GM19238 (cell line): ENCODE data around the gene SHISAL2A.

Experiments used
- DNase-seq: peaks from one replicate; pipeline ENCODE4 v3.0.0; 2011; ENCODE audit warnings: low spot score; ENCODE audit not compliant: insufficient read length

Gene SHISAL2A

DNA sequence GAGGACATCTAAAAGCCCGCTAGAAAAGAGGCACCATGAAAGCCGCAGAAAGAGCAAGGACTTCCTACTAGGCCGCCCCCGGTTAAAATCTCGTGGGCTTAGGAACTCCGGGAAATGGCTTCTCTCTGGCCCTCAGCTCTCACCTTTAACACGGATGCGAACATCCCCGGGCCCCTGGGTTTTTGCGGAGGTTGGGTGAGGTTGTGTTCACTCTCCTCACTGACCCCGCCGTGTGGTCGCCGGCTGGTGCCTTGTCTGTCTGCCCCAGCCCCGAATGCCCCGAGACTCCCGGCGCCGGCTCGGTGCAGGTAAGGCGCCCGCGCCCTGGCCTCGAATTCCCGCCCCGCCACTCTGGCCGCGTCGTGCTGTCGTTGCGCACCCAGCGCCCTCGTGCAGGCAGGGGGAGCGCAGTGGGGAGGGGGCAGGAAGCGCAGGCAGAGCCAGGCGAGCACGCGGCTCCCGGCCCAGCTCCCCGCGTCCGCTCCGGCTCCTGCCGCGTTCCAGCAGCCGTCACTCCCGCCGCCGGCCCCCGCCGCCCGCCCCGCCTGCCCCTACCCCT, at the start of gene SHISAL2A:
TSS of gene SHISAL2A (plus strand) at position 437 of the 559 bp plus-strand sequence. CDS start 326 bp downstream, outside the sequence.
- DNase-seq: no peak

DNA sequence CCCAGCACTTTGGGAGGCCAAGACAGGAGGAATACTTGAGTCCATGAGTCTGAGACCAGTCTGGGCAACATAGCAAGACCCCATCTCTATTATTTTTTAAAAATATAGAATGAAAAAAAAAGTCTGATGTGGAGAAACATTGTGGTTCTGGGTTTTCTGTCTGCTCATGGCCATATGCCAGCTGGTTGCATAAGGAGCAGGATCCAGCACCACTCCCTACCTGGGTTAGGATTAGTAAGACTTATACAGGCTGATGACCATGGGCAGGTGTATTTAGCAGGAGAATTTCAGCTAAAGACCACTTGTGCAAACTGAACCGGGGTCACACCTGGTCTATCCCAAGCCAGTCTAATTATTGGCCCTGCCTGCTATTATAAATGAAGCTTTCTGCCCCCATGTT, 47.5 kb upstream of the SHISAL2A start:
- no peak for DNase-seq

DNA sequence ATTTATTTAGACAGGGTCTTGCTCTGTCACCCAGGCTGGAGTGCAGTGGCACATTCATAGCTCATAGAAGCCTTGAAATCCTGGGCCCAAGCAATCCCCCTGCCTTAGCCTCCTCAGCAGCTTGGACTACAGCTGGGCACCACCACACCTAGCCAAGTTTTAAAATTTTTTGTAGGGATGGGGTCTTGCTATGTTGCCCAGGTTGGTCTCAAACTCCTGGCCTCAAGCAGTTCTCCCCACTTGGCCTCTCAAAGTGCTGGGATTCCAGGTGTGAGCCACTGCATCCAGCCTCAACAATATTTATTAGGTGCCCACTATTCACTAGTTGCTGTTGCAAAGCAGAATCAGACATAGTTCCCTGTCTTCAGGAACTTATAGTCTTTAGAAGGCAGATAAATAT, 44.9 kb upstream of the SHISAL2A start:
- DNase-seq: no peak

DNA sequence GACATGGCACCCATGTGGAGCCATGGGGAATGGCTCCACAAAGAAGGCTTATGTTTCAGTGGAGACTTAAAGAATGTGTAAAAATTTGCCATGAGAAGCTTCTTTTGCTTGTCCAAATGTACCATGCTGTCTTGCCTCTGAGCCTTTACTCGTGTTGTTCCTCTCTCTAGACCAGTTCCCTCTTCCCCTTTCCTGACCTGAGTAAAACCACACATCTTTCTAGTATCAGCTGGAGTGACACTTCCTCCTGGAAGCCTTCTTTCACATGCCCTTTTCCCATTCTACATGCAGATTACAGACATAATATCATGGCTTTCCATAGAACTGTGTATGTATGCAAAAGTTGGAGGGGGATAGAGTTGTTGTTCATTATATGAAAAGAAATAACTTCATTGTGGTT, 44.4 kb upstream of the SHISAL2A start:
- DNase-seq: no peak

DNA sequence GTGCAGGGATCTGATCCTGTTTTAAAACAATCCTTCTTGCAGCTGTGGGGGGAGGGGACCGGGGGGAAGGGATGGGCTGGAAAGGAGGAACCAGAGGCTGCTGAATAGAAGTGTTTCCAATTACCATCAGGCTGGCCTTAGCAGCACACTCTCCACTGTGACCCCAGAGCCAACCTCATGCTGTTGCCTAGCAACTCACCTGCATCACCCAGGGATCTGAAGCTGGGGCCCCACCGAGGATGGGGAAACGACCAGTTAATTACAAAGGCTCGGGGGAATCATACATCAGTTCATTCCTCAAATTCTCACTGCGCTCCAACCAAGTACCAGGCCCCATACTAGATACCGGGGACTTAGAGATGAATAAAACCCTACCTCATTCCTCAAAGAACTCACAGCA, 42.7 kb upstream of the SHISAL2A start:
- no peak for DNase-seq

DNA sequence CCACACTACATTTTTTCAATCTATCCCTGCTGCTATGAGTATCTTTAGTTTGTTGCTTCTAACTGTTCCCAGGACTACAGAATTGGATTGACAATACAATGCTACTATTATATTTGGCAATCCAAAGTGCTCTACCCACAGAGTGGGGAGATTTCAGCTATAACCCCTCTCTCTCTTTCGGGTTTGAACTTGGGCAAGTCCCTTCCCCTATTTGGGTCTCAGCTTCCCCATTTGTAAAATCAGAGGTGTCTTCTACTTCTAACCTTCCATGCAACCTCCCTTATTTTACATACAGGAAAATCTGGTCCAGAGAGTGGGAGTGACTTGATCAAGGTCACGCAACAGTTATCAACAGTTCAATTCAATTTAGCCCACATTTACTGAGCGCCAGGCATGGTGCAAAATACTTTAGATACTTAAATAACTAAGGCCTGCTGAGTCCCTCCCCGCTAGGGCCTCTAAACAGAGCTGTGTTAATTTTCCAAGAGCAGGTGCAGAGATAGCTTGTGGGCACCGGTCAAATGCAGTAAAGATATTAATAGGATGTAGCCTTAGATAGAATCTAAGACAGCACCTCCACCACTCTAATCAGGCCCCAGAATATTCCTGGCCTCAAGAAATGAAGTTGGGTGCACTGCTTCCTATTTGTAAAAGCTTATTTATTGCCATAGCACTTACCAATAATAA, 40.2 kb upstream of the SHISAL2A start:
- DNase-seq: no peak

DNA sequence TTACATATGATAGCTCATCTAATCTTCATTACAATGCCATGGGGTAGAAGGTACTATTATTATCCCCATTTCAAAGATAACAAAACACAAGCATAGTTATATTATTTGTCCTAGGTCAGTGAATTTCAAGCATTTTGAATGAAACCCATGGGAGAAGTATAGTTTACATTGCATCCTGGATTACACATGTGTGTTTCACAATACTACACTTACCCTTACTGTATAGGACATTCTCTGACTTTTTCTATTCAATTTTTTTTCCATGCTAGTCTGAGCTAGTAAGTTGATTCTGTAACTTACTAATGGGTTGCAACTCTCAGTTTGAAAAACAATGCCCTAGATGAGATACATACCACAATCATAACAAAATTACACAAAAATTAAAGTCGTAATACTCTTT, 39.5 kb upstream of the SHISAL2A start:
- DNase-seq: no peak

DNA sequence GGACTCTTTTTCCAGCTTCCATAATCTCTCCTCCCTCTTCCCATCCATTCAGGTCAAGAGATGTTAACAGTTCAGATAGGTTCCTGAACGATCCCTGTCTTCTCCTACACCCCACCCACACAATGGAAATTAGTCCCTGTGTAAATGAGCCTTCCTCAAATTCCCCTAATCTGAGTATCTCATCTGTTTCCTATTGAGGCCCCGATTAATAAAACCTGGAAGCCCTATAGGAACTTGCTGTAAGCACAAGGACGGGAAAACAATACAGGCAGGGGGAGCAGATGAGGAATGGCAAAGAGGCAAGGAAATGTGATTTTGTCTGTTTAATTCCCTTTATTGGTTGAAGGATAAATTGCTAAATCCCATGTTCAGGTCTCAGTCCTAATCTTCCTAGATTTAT, 37.9 kb upstream of the SHISAL2A start:
- DNase-seq: no peak

DNA sequence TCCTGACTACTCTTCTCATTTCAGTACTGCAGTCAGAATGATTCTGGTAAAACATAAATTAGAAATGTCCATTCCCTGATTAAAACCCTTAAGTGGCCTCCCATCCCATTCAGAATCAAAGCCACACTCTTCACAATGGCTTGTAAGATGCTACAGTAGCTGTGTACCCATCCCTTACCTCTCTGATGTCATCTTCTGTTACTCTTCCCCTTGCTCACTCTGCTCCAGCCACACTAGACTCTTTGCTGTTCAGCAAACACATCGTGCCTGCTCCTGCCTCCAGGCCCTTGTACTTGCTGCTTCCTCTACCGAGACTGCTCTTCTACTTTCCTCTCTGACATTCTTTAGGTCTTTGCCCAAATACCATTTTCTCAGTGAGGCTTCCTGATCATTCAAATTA, 35.1 kb upstream of the SHISAL2A start:
- no peak for DNase-seq

DNA sequence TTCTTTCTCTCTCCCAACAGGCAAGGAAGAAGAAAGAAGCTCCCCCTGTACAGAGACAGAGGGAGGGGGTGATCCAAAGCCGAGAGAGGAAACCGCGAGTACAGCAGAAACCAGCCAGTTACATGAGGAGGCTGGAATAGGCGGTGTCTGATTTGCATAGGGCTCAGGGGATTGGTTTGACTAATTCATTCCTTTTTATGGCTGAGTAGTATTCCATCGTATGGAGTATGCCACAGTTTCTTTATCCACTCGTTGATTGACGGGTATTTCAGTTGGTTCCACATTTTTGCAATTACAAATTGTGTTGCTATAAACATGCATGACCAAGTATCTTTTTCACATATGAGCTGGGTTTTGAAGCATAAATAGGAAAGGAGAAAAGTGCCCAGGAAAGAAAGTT, 34.2 kb upstream of the SHISAL2A start:
- DNase-seq: no peak

DNA sequence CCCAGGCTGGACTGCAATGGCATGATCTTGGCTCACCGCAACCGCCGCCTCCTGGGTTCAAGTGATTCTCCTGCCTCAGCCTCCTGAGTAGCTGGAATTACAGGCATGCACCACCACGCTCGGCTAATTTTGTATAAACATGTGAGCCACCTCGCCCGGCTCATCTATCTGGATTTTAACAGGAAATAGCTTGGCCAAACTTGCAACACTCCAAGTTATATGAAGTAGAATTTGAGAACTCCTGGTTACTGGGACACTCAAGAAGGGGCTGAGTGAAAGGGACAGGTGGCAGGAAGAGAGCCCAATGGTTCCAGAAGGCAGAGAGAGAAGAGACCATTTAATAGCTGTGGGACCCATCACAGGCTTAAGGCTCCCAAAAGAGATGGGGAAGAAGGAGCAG, 33.7 kb upstream of the SHISAL2A start:
- DNase-seq: no peak

DNA sequence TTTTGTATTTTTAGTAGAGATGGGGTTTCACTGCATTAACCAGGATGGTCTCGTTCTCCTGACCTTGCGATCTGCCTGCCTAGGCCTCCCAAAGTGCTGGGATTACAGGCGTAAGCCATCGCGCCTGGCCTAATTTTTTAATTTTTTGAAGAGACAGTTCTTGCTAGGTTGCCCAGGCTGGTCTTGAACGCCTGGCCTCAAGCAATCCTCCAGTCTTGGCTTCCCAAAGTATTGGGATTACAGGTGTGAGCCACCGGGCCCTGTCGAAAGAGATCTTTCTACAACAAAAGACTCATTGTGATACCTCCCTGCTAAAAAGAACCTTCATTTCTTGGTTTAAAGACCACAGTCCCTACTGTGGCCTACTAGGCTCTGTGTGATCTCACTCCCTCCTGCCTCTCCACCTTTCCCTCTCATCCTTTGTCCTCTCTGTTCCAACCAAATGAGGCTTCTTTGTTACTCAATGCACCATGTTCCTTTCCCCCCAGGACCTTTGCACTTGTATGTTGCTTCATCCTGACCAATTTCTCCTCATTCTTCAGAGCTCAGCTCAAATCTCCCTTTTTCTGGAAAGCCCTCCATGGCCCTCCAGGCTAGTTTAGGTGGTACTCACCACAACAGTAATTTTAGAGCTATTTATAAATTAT, 32.3 kb upstream of the SHISAL2A start:
- DNase-seq: no peak

DNA sequence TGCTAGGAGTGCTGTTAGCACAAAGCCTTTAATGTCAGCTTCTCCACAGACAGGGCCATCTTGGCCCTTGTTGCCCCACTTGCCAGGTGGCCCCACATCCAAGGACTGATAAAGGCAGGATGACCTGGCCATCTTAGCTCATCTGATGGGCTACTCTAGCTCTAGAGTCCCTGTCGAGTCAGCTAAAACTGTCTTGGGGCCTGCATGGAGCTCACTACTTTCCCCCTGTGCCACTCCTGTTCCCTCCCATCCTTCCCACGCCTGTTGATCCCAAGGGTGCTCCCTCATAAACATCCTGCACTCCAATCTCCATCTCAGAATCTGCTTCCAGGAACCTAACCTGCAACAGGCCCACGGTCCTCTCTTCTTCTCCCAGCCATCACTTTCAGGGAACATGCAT, 31.4 kb upstream of the SHISAL2A start:
- DNase-seq: no peak

DNA sequence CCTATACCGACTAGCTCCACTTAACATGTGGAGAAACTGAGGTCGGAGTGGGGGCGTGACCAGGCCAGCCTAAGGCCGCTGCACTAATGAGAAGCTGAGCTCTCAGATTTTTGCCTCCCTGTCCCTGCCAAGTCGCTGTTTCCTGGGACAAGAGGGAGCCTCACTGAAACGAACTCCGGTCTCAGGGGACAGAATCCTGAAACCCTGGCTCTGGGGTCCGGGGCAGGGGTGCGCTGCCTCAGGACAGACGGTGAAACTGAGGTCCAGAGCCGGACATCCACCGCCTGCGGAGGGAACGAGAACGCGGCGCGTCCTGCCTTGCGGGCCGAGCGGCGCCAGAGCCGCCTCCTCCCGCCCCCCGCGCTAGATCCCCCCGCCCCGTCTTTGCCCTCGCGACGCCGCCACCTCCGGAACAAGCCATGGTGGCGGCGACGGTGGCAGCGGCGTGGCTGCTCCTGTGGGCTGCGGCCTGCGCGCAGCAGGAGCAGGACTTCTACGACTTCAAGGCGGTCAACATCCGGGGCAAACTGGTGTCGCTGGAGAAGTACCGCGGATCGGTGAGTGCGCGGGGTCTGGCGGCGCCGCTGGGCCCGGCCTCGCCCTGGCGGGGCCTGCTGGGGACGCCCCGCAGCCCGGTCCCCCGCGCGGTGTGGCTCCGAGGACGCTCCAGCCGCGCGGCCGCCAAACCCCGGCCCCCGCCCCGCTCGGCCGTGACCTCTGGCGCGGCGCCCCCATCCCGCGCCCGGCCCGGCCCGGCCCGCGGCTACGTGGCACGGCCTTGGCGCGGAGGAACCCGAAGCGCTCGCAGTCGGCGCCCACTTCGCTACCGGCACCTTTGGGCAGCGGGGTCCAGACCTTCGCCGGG, 30.7 kb upstream of the SHISAL2A start, which contains the start of gene GPX7:
TSS of gene GPX7 (plus strand) at position 381 of the 865 bp plus-strand sequence. CDS start at position 420, 39 bp downstream.
- DNase-seq: peak; percentile 37

DNA sequence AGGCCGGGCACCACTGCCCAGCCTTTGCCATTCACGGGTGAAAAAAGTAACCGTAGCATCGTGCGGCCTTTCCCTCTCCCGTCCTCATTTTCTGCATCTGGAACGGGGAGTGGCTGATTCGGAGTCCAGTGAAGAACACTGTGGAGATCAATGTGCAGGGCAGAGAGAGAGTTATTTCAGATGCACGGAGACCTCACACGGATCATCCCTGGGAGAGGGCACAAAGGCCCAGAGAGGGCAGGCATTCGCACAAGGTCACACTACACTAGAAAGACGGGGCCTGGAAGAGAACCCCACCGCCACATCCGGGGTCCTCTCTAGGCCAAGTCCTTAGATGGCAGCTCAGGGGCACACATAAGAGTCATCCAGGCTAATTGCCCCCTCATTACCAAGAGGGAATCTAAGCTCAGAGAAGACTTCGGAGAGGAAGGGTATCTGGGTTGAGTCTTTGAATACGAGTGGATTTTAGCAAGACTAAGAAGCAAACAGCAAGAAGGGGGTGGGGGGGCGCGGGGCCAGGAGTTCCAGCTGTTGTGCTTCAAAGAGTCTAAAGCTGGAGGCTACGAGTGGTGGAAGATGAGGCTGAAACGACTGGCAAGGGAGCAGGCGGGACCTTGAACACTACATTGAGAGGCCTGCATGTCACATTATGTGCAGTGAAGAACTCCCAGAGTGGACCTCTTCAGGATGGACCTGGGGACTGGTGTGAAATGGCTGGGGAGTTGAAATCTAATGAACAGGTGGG, 29.9 kb upstream of the SHISAL2A start:
- DNase-seq: no peak

DNA sequence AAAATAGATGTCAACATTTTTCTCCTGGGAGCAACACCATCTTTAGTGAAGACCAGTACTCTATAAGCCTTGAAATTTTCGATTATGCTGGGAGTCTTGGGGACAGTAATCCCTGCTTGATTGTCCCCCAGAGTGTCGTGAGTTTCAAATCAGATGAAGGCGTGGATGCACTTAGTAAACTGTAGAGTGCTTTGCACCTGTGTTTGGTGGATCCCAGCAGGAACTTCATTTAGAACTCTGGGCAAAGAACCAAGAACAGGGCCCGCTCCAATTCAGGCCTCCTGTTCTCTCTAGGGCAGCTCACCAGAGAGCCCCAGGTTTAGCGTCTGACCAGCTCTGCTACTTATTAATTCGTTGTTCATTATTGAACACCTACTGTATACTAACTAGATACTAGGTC, 29.3 kb upstream of the SHISAL2A start:
- no peak for DNase-seq

DNA sequence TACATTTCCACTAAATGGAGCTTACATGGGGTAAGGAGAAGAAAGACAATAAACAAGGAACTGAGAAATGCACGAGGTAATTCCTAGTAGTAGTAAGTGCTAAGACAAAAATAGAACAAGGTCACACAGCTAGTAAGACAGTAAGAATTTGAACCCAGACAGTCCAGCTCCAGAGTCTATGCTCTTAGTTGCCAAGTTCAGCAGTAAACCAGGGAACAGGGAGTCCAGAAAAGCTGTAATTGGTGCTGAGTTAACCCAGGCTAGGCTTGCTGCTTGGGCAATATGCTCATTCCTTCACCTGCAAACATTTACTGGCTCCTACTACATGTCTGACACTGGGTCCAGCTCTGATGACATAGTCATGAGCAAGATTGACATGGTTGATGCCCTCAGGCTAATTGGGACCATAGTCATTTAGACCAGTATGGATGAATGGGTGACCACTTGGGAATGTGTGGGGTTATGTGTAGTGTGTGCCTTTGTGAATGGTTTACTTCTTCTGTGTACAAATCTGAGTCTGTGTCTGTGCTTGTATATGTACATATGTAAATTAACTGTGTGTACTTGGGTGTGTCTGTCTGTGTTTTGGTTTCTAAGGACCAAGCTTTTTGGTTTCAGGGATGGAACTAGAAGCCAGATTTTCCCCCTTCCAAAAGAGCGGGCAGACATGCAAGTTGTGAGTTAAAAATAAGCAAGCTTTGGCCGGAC, 28.8 kb upstream of the SHISAL2A start:
- DNase-seq: no peak

DNA sequence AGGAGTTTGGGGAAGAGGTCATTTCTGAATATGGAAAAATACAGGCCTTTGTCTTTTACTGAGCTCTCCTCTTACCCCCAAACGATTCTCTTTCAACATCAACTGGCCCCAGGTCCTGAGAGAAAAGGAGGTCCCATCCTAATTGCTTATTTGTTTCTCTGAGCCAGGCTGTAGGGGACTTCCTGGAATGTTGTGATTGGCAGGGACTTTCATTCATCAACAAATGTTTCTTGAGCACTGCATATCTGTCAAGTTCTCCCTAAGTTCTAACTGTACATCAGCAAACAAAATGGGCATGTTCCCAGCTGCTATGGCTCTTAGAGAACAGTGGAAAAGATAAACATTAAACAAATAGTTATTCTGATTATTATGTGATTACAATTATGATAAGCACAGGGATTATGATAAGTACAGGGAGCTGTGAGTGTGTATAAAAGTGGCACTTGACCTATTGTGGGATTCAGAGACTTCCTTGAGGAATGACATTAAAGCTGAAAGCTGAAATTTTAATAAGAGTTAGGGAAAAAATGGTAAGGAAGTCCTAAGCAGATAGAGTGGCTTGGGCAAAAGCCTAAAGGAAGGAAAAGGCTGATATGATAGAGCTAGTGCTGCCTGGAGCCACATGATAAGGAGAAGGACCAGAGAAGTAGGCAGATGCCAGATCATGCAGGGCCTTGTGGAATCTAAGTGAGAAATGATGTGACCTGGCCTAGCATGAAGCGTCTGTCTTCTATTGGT, 19.2 kb upstream of the SHISAL2A start:
- no peak for DNase-seq

DNA sequence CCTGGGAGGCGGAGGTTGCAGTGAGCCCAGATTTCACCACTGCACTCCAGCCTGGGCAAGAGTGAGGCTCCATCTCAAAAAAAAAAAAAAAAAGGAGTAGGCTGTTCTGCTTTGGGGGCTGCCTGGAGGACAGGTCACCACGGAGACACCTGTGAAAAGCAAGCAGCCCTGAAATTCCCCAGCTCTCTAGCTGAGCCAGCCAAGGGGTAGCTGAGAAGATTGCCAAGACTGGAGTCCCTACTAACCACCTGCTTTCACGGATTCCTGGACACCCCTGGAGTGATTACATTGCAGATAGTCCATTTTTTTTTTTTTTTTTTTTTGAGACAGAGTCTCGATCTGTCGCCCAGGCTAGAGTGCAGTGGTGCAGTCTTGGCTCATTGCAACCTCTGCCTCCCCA, 18.3 kb upstream of the SHISAL2A start:
- no peak for DNase-seq

DNA sequence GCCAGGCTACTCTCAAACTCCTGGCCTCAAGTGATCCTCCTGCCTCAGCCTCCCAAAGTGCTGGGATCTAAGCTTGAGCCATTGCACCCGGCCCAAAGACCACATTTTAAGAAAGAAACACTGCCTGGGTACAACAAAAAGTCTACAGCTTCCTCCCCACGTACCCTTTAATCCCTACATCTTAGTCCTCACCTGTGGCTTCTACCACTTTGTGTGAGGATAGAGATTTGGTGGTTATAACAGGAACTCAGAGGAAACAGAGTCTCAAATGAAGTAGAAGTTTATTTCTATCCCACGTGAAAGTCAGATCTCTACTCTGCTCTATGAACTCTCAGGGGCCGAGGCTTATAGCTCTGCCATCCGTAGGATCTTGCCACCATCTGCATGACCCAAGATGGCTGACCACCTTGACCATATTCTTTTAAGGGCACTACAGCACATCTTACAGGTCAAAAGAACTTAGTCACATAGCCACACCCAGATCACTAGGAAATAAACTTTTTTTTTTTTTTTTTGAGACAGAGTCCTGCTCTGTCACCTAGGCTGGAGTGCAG, 17.4 kb upstream of the SHISAL2A start:
- DNase-seq: no peak
